Left renal pelvis (tissue), 4 donors: Measurements from ENCODE around the gene KSR2. TPM values are rescaled to one million over a fixed set of nuclear protein-coding genes. Genes with fewer than 3 reads are reported as not detected.

Experiments
- DNase-seq, 4 donors: peaks; one replicate each; pipeline ENCODE4 v3.0.0-alpha.2; 2013; ENCODE audit warnings: low read depth in 4 of 4, low spot score in 3 of 4
- polyA plus RNA-seq, 4 donors: library from polyadenylated mRNA; unstranded; fragments of 120-200 nt; gene quantifications; one replicate each; pipeline ENCODE4 v1.2.1, GENCODE V29; 2013; ENCODE audit not compliant: insufficient read length in 4 of 4

The KSR2 gene
- polyA plus RNA-seq, 4 donors, result 0.04 to 1.0 (median 0.66) TPM

- DNase-seq, result no peak
Observed at GRCh38 chr12:117486840-117487659, 481.7 kb downstream of the KSR2 start.

DNA sequence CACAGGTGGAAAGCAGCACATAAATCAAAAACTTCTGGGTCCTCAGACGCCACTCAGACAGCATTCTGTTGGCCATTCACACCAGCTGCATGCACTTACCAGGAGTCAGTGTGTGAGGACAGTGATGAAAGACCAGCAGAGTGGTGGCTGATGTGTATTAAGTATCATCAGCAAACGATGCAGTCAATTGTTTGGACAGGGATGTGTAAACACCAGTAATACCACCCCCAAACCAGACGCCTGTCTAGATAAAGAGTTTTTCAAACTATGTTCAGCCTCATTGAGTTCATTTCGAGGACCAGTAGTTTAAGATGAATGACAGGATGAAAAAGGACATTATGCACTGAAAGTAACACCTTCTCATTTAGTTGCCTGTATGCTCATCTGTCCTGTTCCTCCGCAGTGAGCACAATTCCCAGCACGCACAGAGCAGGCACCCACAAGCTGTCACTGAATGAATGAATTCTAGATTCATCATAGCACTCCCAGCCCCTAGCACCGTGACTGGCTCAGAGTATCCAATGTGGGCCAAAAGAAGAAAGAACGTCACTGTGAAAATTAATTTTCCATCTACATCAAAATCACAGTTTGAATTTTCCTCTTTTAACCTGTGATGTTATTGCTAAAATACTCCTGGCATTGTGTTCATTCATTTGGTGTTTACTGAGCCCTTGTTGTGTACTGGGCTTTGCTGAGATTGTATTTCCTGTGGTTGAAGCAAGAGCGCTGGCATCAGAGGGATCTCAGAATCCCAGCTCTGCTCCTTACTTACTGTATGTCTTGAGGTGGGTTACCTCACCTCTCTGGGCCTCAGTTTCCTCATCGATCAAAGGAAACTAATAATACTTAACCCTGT, 482.6 kb downstream of the KSR2 start:
- DNase-seq, result no peak

DNA sequence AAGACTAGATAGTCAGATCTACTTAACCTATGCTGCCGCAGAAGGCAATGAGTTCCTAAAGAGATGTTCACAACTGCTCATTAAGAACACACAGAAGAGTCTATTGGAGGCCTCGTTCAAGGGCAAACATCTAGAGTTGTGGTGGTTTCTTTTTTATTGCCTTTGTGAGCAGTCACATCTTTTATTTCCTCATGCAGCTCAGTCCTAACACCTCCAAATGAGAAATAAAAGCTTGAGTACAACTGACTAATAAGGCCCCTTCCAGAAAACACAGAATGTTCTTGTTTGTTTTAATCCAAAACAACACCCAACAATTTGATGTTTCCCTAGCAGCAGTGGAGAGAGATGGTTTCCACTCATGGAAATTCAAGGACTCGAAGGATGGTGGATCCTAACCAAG, 483.9 kb downstream of the KSR2 start:
- DNase-seq, result no peak

DNA sequence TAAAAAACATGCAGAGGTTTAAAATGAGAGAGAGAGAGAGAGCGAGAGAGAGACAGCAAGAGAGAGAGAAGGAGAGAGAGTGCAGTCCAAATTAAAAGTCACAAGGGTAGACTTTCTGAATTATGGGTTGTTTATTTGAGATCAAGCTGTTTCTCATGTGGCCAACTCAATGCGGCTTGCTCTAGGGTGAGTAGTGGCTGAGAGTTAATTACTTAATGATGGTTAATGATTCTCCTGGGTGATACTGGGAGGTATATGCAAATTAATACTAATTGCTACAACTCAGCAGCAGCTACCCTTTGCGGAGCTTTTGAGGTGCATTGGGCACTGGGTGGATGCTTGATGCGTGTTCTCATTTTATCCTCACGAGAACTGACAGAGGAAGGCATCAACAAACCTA, 485.3 kb downstream of the KSR2 start:
- no peak for DNase-seq

DNA sequence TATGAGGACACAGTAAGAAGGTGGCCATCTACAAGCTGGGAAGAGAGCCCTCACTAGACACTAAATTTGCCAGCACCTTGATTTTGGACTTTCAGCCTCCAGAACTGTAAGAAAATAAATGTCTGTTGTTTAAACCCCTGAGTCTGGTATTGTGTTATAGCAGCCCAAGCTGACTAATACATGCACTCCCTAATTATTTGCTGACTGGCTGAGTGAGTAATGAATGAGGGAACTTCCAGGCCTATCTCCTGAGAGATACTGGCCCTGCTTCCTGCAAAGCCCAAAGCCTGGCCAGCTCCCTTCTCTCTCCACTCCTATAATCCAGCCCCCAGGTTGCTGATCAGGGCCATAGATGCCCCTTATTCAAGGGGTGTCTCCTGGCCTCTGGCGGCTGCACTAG, 487.3 kb downstream of the KSR2 start:
- no peak for DNase-seq

GRCh38 chr12:117476341-117476740, 492.4 kb downstream of the KSR2 start:
- no peak for DNase-seq

- DNase-seq, result no peak
Observed at GRCh38 chr12:117473856-117474255, 494.9 kb downstream of the KSR2 start.

DNA sequence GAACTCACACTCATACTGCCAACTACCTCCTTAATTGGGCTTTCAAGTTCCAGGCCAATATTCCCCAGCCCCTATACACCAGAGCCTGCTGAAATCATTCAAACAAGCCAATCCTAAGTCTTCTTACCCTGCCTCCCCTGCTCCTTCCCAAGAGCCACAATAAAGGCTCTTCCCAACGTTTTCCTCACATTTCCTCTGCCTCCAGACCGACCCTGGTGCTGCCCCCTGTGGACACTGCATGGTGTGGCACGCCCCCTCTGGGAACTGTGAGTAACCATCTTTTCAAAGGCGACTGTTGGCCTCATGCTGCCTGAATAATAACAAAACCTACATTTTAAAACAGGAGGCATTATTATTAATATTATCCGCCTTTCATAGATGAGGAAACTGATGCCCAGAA, 495.8 kb downstream of the KSR2 start:
- DNase-seq, result no peak

GRCh38 chr12:117470804-117471203, 498.0 kb downstream of the KSR2 start:
- DNase-seq, result no peak

- DNase-seq, result no peak
Observed at GRCh38 chr12:117469883-117470483, 498.8 kb downstream of the KSR2 start.

DNA sequence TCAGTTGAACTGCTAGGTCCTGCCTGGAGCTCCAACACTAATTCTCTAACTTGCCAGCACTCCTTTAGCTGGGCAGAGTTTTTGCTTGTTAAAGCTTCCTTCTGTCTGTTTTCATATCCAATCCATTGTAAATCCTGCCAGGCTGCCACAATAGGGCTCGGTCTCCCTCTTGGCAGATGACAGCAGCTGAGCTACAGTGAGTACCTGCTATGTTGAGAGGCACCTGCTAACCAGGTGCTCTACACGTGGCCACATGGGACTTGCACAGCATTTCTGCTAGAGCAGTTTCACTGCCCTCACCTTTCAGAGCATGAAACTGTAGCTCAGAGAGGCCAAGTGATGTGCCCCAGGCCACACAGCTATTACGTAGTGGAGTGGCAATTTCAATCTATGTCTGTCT, 500.8 kb downstream of the KSR2 start:
- DNase-seq, result no peak

DNA sequence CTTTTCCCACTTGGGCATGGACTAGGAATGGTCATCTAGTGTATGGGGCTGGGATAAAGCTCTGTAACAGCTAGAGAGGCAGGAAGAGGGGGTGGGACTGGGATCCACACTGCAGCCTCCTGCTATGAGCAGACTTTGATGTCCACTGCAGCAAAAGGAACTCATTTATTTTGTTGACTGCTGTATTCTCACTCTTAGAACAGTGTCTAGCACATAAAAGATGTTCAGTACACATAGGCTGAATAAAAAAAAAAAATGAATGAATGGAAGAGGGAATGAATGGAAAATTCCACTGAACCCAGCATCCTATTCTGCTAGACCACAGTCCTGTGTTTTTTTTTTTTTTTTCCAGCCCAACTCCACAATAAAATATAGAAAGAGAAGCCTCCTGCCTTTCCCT, 501.2 kb downstream of the KSR2 start:
- no peak for DNase-seq

- DNase-seq, result no peak
Observed at GRCh38 chr12:117466677-117467362, 502.0 kb downstream of the KSR2 start.

- no peak for DNase-seq
Observed at GRCh38 chr12:117461732-117462131, 507.1 kb downstream of the KSR2 start.

GRCh38 chr12:117459229-117459628, 509.6 kb downstream of the KSR2 start:
- DNase-seq, result no peak

DNA sequence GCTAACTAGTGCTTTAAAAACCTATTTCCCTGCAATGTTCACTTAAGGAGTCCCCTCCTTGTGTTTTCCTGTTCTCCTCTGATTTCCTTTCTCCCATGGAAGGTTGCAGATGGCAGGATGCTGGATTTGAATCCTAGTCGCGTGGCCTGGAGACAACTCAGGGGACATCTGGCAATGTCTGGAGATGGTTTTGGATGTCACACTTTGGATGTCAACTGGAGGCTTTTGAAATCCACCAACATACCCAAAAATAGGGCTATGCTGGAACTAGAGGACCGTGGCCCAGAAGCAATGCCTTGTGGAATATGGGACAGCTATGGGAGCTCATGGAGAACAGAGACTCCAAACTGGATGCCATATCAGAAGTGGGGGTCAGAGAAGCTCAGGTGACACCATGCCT, 511.6 kb downstream of the KSR2 start:
- DNase-seq, result no peak

- DNase-seq, result no peak
Observed at GRCh38 chr12:117456076-117456475, 512.7 kb downstream of the KSR2 start.

- DNase-seq, result no peak
Observed at GRCh38 chr12:117453961-117454360, 514.8 kb downstream of the KSR2 start.

- no peak for DNase-seq
Observed at GRCh38 chr12:117452112-117452511, 516.7 kb downstream of the KSR2 start.

DNA sequence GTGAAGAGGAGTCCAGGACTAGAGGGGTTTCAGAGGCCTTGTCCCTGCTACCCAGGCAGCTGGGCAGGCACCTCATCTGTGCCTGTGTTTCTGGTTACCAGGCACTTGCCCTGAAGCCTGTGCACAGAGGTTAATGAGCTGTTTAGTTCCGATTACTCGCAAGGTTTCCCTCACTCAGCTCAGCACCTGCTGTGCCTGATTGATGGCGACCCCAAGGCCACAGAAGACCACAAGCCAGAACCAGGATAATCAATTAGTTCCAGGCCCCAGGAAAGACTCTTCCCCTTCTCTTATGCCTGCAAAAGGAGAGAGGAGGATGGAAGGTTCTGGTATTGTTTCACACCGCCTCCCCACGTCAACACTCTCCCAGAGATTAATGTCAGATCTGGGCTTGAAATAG, 518.6 kb downstream of the KSR2 start:
- DNase-seq, result no peak
